OCI-LY1 (cell line): ENCODE measurements around the gene TJP1.
"Not testable (repeated sequence)": the region's sequence is repeated elsewhere in the genome, so short reads cannot be mapped to it uniquely, and the experiment has no call there.

Source experiments
- H2AFZ ChIP-seq: fragments of 200-600 bp; sonication (generic), shearing (Covaris generic); 2 replicates; pipeline ENCODE4 v1.6.0; 2014; ENCODE audit warnings: antibody characterized with exemption, mild to moderate bottlenecking, low read length
- H3F3A ChIP-seq: fragments of 200-600 bp; sonication (generic), shearing (Covaris generic); 2 replicates; pipeline ENCODE4 v1.6.0; 2014; ENCODE audit warnings: mild to moderate bottlenecking, antibody characterized with exemption, low read length, moderate library complexity; ENCODE audit not compliant: insufficient read depth
- H3K27ac ChIP-seq: fragments of 200-600 bp; sonication (generic); 2 replicates; pipeline ENCODE4 v1.5.1; 2014; ENCODE audit warnings: low read length, mixed run types, mild to moderate bottlenecking, low read depth; ENCODE audit not compliant: poor library complexity, severe bottlenecking
- H3K27me3 ChIP-seq: fragments of 200-600 bp; sonication (generic); 2 replicates; pipeline ENCODE4 v1.6.0; 2014; ENCODE audit warnings: antibody characterized with exemption, mild to moderate bottlenecking, low read length, moderate library complexity; ENCODE audit not compliant: insufficient read depth
- H3K36me3 ChIP-seq: fragments of 200-600 bp; sonication (generic); 2 replicates; pipeline ENCODE4 v1.6.1; 2014; ENCODE audit warnings: mild to moderate bottlenecking, antibody characterized with exemption, low read length, moderate library complexity, mixed read lengths; ENCODE audit not compliant: insufficient read depth
- H3K4me1 ChIP-seq: fragments of 200-600 bp; sonication (generic); 2 replicates; pipeline ENCODE4 v1.5.1; 2014; ENCODE audit warnings: mild to moderate bottlenecking, low read length, moderate library complexity; ENCODE audit not compliant: insufficient read depth, severe bottlenecking
- H3K4me2 ChIP-seq: fragments of 200-600 bp; sonication (generic), shearing (Covaris generic); 2 replicates; pipeline ENCODE4 v1.6.1; 2014; ENCODE audit warnings: low read length
- H3K4me3 ChIP-seq: fragments of 200-600 bp; sonication (generic); 2 replicates; pipeline ENCODE4 v1.5.1; 2014; ENCODE audit warnings: low read length, low read depth, mild to moderate bottlenecking, mixed read lengths; ENCODE audit not compliant: poor library complexity, severe bottlenecking
- H3K79me2 ChIP-seq: fragments of 200-600 bp; shearing (Covaris generic); 2 replicates; pipeline ENCODE4 v1.6.1; 2016; ENCODE audit warnings: mixed run types, low read length, mixed read lengths; ENCODE audit not compliant: insufficient read depth
- H3K9ac ChIP-seq: fragments of 200-600 bp; sonication (generic), shearing (Covaris generic); 2 replicates; pipeline ENCODE4 v1.6.1; 2014; ENCODE audit warnings: mild to moderate bottlenecking, low read length, mixed read lengths
- H3K9me2 ChIP-seq: fragments of 200-600 bp; sonication (generic), shearing (Covaris generic); 2 replicates; pipeline ENCODE4 v1.6.1; 2014; ENCODE audit warnings: low read depth, mild to moderate bottlenecking, low read length, mixed read lengths
- H3K9me3 ChIP-seq: fragments of 200-600 bp; shearing (Covaris generic); 2 replicates; pipeline ENCODE4 v1.6.1; 2014; ENCODE audit warnings: low read length, mixed read lengths
- H4K20me1 ChIP-seq: fragments of 200-600 bp; sonication (generic), shearing (Covaris generic); 2 replicates; pipeline ENCODE4 v1.6.0; 2016; ENCODE audit warnings: mild to moderate bottlenecking, low read length; ENCODE audit not compliant: insufficient read depth
- EZH2 ChIP-seq: fragments of 200-600 bp; sonication (generic), shearing (Covaris generic); IDR thresholded peaks from 2 replicates; pipeline ENCODE4 v1.8.0; 2017; ENCODE audit warnings: borderline replicate concordance, mixed run types, mild to moderate bottlenecking, antibody characterized with exemption, low read length, moderate library complexity, mixed read lengths
- TF ChIP-seq, protein P1 (sequence below): fragments of 200-600 bp; sonication (generic), shearing (Covaris generic); IDR thresholded peaks from 2 replicates; pipeline ENCODE4 v1.5.1; 2017; ENCODE audit warnings: mild to moderate bottlenecking, antibody characterized with exemption, low read length, moderate library complexity, mixed read lengths

Gene TJP1

DNA sequence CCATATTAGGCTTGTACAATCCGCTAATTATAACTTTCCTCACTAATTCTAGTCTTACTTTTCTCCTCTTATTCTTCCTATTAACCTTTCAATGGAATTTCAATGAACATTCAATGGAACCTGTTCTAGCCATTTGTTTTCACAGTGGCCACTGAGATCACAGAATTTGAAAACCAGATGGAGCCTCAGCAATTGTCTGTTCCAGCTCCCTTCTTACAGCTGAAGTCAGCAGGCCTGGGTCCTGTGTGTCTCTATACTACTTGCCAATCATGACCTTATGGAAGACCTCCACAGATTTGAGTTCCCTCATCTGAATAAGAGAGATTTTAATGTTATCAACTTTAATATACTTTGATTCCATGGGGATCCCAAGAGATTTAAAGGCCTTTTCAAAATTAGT lies 36.6 kb downstream of the TJP1 start:
- H3K79me2 ChIP-seq: no peaks in the 10 kb centered on the region
- H3K36me3 ChIP-seq: no peaks in the 10 kb centered on the region

DNA sequence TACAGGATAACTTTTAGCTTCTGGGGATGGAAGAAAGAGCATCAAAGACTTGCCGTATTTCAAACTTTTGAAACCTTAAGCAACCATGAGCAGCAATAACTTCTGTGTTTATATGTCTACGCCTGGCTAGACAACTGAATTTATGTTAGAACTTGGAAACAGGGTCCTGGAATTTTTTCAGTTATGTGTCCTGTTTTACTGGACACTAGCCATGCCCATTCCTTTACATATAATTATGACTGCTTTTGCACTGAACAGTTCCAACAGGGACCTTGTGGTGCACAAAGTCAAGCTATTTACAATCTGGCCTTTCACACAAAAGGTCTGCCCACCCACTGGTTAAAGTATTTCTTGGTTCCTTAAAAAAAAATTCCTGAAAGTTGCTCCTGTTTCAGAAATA lies 37.1 kb downstream of the TJP1 start:
- H3K27me3 ChIP-seq: no peaks in the 10 kb centered on the region
- H3K4me3 ChIP-seq: no peak overlapping the region
- TF ChIP-seq, protein P1, sequence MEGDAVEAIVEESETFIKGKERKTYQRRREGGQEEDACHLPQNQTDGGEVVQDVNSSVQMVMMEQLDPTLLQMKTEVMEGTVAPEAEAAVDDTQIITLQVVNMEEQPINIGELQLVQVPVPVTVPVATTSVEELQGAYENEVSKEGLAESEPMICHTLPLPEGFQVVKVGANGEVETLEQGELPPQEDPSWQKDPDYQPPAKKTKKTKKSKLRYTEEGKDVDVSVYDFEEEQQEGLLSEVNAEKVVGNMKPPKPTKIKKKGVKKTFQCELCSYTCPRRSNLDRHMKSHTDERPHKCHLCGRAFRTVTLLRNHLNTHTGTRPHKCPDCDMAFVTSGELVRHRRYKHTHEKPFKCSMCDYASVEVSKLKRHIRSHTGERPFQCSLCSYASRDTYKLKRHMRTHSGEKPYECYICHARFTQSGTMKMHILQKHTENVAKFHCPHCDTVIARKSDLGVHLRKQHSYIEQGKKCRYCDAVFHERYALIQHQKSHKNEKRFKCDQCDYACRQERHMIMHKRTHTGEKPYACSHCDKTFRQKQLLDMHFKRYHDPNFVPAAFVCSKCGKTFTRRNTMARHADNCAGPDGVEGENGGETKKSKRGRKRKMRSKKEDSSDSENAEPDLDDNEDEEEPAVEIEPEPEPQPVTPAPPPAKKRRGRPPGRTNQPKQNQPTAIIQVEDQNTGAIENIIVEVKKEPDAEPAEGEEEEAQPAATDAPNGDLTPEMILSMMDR: no peak
- no peak for TF ChIP-seq EZH2
- no peak overlapping the region for H3K27ac ChIP-seq
- no peaks in the 10 kb centered on the region for H3K9me2 ChIP-seq
- no peak overlapping the region for H2AFZ ChIP-seq
- H4K20me1 ChIP-seq: no peaks in the 10 kb centered on the region
- no peak overlapping the region for H3K9ac ChIP-seq
- H3K9me3 ChIP-seq: no peaks in the 10 kb centered on the region
- no peaks in the 10 kb centered on the region for H3K36me3 ChIP-seq
- H3K4me2 ChIP-seq: no peak overlapping the region
- no peaks in the 10 kb centered on the region for H3K4me1 ChIP-seq
- no peaks in the 10 kb centered on the region for H3F3A ChIP-seq
- H3K79me2 ChIP-seq: no peaks in the 10 kb centered on the region

More for the DNA sequence above, 36.6 kb downstream of the TJP1 start:
- H2AFZ ChIP-seq: no peak overlapping the region
- no peak overlapping the region for H3K4me3 ChIP-seq
- no peaks in the 10 kb centered on the region for H3K4me1 ChIP-seq
- H4K20me1 ChIP-seq: no peaks in the 10 kb centered on the region
- TF ChIP-seq, protein P1: no peak
- TF ChIP-seq EZH2: no peak
- no peaks in the 10 kb centered on the region for H3K27me3 ChIP-seq
- H3K4me2 ChIP-seq: no peak overlapping the region
- H3F3A ChIP-seq: no peaks in the 10 kb centered on the region
- no peaks in the 10 kb centered on the region for H3K9me2 ChIP-seq
- H3K9me3 ChIP-seq: no peaks in the 10 kb centered on the region
- no peak overlapping the region for H3K27ac ChIP-seq
- no peak overlapping the region for H3K9ac ChIP-seq

DNA sequence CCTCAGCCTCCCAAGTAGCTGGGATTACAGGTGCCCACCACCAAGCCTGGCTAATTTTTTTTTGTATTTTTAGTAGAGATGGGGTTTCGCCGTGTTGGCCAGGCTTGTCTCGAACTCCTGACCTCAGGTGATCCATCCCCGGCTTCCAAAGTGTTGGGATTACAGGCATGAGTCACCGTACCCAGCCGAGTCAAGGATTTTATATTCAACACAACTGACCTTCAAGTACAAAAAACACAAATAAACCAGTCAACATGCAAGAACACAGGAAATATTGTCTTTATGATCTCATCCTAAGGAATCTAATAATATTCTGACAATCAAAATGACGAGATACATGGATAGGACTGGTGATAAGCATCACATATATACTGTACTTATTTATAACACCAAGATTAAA lies 37.9 kb downstream of the TJP1 start:
- no peak overlapping the region for H3K9ac ChIP-seq
- H3K4me3 ChIP-seq: no peak overlapping the region
- no peak overlapping the region for H3K27ac ChIP-seq
- H3K79me2 ChIP-seq: no peaks in the 10 kb centered on the region
- H3K36me3 ChIP-seq: no peaks in the 10 kb centered on the region
- no peaks in the 10 kb centered on the region for H4K20me1 ChIP-seq
- H3F3A ChIP-seq: no peaks in the 10 kb centered on the region
- no peak for TF ChIP-seq EZH2
- TF ChIP-seq, protein P1: no peak
- H3K9me3 ChIP-seq: no peaks in the 10 kb centered on the region
- H3K4me2 ChIP-seq: no peak overlapping the region
- no peaks in the 10 kb centered on the region for H3K27me3 ChIP-seq
- H2AFZ ChIP-seq: no peak overlapping the region
- H3K9me2 ChIP-seq: no peaks in the 10 kb centered on the region
- H3K4me1 ChIP-seq: no peaks in the 10 kb centered on the region

DNA sequence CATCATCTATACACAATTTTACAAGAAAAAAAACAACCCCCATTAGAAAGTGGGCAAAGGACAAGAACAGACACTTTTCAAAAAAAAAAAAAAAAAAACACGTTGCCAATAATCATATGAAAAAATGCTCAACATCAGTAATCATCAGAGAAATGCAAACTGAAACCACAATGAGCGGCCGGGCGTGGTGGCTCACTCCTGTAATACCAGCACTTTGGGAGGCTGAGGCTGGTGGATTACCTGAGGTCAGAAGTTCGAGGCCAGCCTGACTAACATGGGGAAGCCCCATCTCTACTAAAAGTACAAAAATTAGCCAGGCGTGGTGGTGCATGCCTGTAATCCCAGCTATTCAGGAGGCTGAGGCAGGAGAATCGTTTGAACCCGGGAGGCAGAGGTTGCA lies 39.5 kb downstream of the TJP1 start:
- not testable (repeated sequence) for H3K79me2 ChIP-seq, H3K9ac ChIP-seq, H3F3A ChIP-seq, H3K4me1 ChIP-seq, H3K27me3 ChIP-seq, H4K20me1 ChIP-seq, H2AFZ ChIP-seq, H3K36me3 ChIP-seq, H3K9me2 ChIP-seq, H3K4me3 ChIP-seq, H3K9me3 ChIP-seq, H3K27ac ChIP-seq, H3K4me2 ChIP-seq
